ENCODE results near the gene APAF1.
"Not testable (repeated sequence)": the region's sequence is repeated elsewhere in the genome, so short reads cannot be mapped to it uniquely, and the experiment has no call there.

The APAF1 gene

GRCh38 chr12:98727196-98727595 is 82.1 kb downstream of the APAF1 start:
- DNase-seq (ENCODE audit: low read depth in 2 of 2) = no peak

- no peak for DNase-seq (ENCODE audit: low read depth in 2 of 2)
These were observed 85.3 kb downstream of the APAF1 start for GRCh38 chr12:98730412-98730811.

- no peak for DNase-seq (ENCODE audit: low read depth in 2 of 2)
These were observed 88.7 kb downstream of the APAF1 start for GRCh38 chr12:98733667-98734350.

- no peak for DNase-seq (ENCODE audit: low read depth in 2 of 2)
These were observed 90.7 kb downstream of the APAF1 start for GRCh38 chr12:98735821-98736220.

- no peak for DNase-seq (ENCODE audit: low read depth in 2 of 2)
These were observed 91.5 kb downstream of the APAF1 start for GRCh38 chr12:98736352-98737321.

GRCh38 chr12:98737322-98737712 is 92.2 kb downstream of the APAF1 start:
- no peak for DNase-seq (ENCODE audit: low read depth in 2 of 2)

GRCh38 chr12:98738002-98738401 is 92.9 kb downstream of the APAF1 start:
- no peak for DNase-seq (ENCODE audit: low read depth in 2 of 2)

- DNase-seq (ENCODE audit: low read depth in 2 of 2) = no peak
These were observed 93.4 kb downstream of the APAF1 start for GRCh38 chr12:98738539-98738938.

- no peak for DNase-seq (ENCODE audit: low read depth in 2 of 2)
These were observed 95.7 kb downstream of the APAF1 start for GRCh38 chr12:98740751-98741150.

- no peak for DNase-seq (ENCODE audit: low read depth in 2 of 2)
These were observed 96.1 kb downstream of the APAF1 start for GRCh38 chr12:98741196-98741555.

- no peak for DNase-seq (ENCODE audit: low read depth in 2 of 2)
These were observed 96.6 kb downstream of the APAF1 start for GRCh38 chr12:98741556-98742265.

- peak in 1 of 2 donors; percentile 14 for DNase-seq (ENCODE audit: low read depth in 2 of 2)
These were observed 98.4 kb downstream of the APAF1 start for GRCh38 chr12:98743362-98743953.

GRCh38 chr12:98744680-98745079 is 99.6 kb downstream of the APAF1 start:
- no peak for DNase-seq (ENCODE audit: low read depth in 2 of 2)

- peak in 1 of 2 donors; percentile 13 for DNase-seq (ENCODE audit: low read depth in 2 of 2)
These were observed 100.7 kb downstream of the APAF1 start for GRCh38 chr12:98745578-98746391.

- no peak for DNase-seq (ENCODE audit: low read depth in 2 of 2)
These were observed 103.4 kb downstream of the APAF1 start for GRCh38 chr12:98748463-98748862.

GRCh38 chr12:98750511-98750910 is 105.4 kb downstream of the APAF1 start:
- DNase-seq (ENCODE audit: low read depth in 2 of 2) = no peak

- DNase-seq (ENCODE audit: low read depth in 2 of 2) = no peak
These were observed 106.6 kb downstream of the APAF1 start for GRCh38 chr12:98751580-98752115.

GRCh38 chr12:98752726-98753125 is 107.6 kb downstream of the APAF1 start:
- DNase-seq (ENCODE audit: low read depth in 2 of 2) = no peak

GRCh38 chr12:98754095-98754494 is 109.0 kb downstream of the APAF1 start:
- DNase-seq (ENCODE audit: low read depth in 2 of 2) = no peak

GRCh38 chr12:98755855-98756254 is 110.8 kb downstream of the APAF1 start:
- not testable (repeated sequence) for DNase-seq (ENCODE audit: low read depth in 2 of 2)

- no peak for DNase-seq (ENCODE audit: low read depth in 2 of 2)
These were observed 112.4 kb downstream of the APAF1 start for GRCh38 chr12:98757455-98757854.
